Loucy (cell line): Measurements from ENCODE around the gene DOP1A.

ENCODE experiments used
- H2AFZ ChIP-seq: fragments of 200-600 bp; sonication (generic); 2 replicates; pipeline ENCODE4 v1.6.0; 2016; ENCODE audit warnings: antibody characterized with exemption, mild to moderate bottlenecking, low read length, moderate library complexity
- H3F3A ChIP-seq: fragments of 200-600 bp; 2 replicates; pipeline ENCODE4 v1.6.0; 2016; ENCODE audit warnings: antibody characterized with exemption, low read depth, mild to moderate bottlenecking
- H3K27me3 ChIP-seq: fragments of 200-600 bp; sonication (generic); 2 replicates; pipeline ENCODE4 v1.6.1; 2014; ENCODE audit warnings: low read length, mild to moderate bottlenecking; ENCODE audit not compliant: insufficient read depth, poor library complexity, severe bottlenecking
- H3K36me3 ChIP-seq: fragments of 200-600 bp; sonication (generic); 2 replicates; pipeline ENCODE4 v1.6.1; 2016; ENCODE audit warnings: low read length; ENCODE audit not compliant: insufficient read depth
- H3K4me1 ChIP-seq: fragments of 200-600 bp; sonication (generic); 2 replicates; pipeline ENCODE4 v1.5.1; 2014; ENCODE audit warnings: low read length, mild to moderate bottlenecking; ENCODE audit not compliant: insufficient read depth, poor library complexity, severe bottlenecking
- H3K4me2 ChIP-seq: fragments of 200-600 bp; sonication (generic); 2 replicates; pipeline ENCODE4 v1.6.0; 2014; ENCODE audit warnings: antibody characterized with exemption, low read length, low read depth, mild to moderate bottlenecking; ENCODE audit not compliant: poor library complexity, severe bottlenecking
- H3K4me3 ChIP-seq: fragments of 200-600 bp; sonication (generic); 2 replicates; pipeline ENCODE4 v1.5.1; 2014; ENCODE audit warnings: low read length, mild to moderate bottlenecking, mixed read lengths; ENCODE audit not compliant: poor library complexity, severe bottlenecking
- H3K79me2 ChIP-seq: fragments of 200-600 bp; sonication (generic); 2 replicates; pipeline ENCODE4 v1.6.1; 2014; ENCODE audit warnings: low read length; ENCODE audit not compliant: insufficient read depth
- H3K9ac ChIP-seq: fragments of 200-600 bp; sonication (generic); 2 replicates; pipeline ENCODE4 v1.6.0; 2014; ENCODE audit warnings: mild to moderate bottlenecking, low read depth, low read length, moderate library complexity; ENCODE audit not compliant: poor library complexity, severe bottlenecking
- H3K9me2 ChIP-seq: fragments of 200-600 bp; sonication (generic); replicated peaks from 2 replicates; pipeline ENCODE4 v1.6.1; 2016; ENCODE audit warnings: low read depth, low read length, mixed read lengths
- H3K9me3 ChIP-seq: fragments of 200-600 bp; sonication (generic); 2 replicates; pipeline ENCODE4 v1.6.1; 2014; ENCODE audit warnings: mild to moderate bottlenecking, antibody characterized with exemption, low read length, low read depth; ENCODE audit not compliant: insufficient read depth
- H4K20me1 ChIP-seq: fragments of 200-600 bp; sonication (generic); 2 replicates; pipeline ENCODE4 v1.6.0; 2014; ENCODE audit warnings: antibody characterized with exemption, low read length, mild to moderate bottlenecking; ENCODE audit not compliant: insufficient read depth, poor library complexity, severe bottlenecking
- CTCF ChIP-seq: fragments of 200-600 bp; sonication (generic); conservative IDR thresholded peaks from 2 replicates; pipeline ENCODE4 v1.5.1; 2014; ENCODE audit warnings: mild to moderate bottlenecking, antibody characterized with exemption, low read length
- EZH2phosphoT487 ChIP-seq: fragments of 200-600 bp; IDR thresholded peaks from 2 replicates; pipeline ENCODE4 v1.6.1; 2018; ENCODE audit warnings: antibody characterized with exemption, mild to moderate bottlenecking, moderate library complexity, borderline replicate concordance

DOP1A gene

GRCh38 chr6:83117802-83118201, 50.3 kb downstream of the DOP1A start:
- TF ChIP-seq EZH2phosphoT487 (no peak), CTCF (no peak)
- Histone ChIP-seq H3K27me3 (no peaks in the 10 kb centered on the region), H3K9ac (no peak overlapping the region), H3K9me2 (no peaks in the 10 kb centered on the region), H3F3A (no peaks in the 10 kb centered on the region), H3K4me3 (no peak overlapping the region), H3K36me3 (peaks cover 11% of the 10 kb centered on the region; the same call in 1 of the 2 replicates), H3K79me2 (no peaks in the 10 kb centered on the region), H3K4me2 (no peak overlapping the region), H3K9me3 (no peaks in the 10 kb centered on the region), H4K20me1 (no peaks in the 10 kb centered on the region), H2AFZ (no peak overlapping the region), H3K4me1 (no peaks in the 10 kb centered on the region)

GRCh38 chr6:83119742-83120300, 52.4 kb downstream of the DOP1A start:
- no peaks in the 10 kb centered on the region for H3K9me3 ChIP-seq
- no peaks in the 10 kb centered on the region for H3K27me3 ChIP-seq
- H3K9ac ChIP-seq, result no peak overlapping the region
- H4K20me1 ChIP-seq, result no peaks in the 10 kb centered on the region
- H3K9me2 ChIP-seq, result no peaks in the 10 kb centered on the region
- no peak overlapping the region for H2AFZ ChIP-seq
- H3K79me2 ChIP-seq, result no peaks in the 10 kb centered on the region
- TF ChIP-seq CTCF, result no peak
- no peak for TF ChIP-seq EZH2phosphoT487
- peaks cover 14% of the 10 kb centered on the region; the same call in 1 of the 2 replicates for H3K36me3 ChIP-seq
- H3K4me1 ChIP-seq, result no peaks in the 10 kb centered on the region
- no peaks in the 10 kb centered on the region for H3F3A ChIP-seq
- no peak overlapping the region for H3K4me3 ChIP-seq
- H3K4me2 ChIP-seq, result no peak overlapping the region

- Histone ChIP-seq H3K4me3 (no peak overlapping the region), H3K9ac (no peak overlapping the region), H3K36me3 (peaks cover 45% of the 10 kb centered on the region; the same call in 1 of the 2 replicates), H3K27me3 (no peaks in the 10 kb centered on the region), H3K9me3 (no peaks in the 10 kb centered on the region), H3K9me2 (no peaks in the 10 kb centered on the region), H3K4me2 (no peak overlapping the region), H2AFZ (no peak overlapping the region), H4K20me1 (no peaks in the 10 kb centered on the region), H3F3A (no peaks in the 10 kb centered on the region), H3K4me1 (no peaks in the 10 kb centered on the region), H3K79me2 (no peaks in the 10 kb centered on the region)
- TF ChIP-seq EZH2phosphoT487 (no peak), CTCF (no peak)
These were observed 57.1 kb downstream of the DOP1A start for GRCh38 chr6:83124553-83124952.
